Hematopoietic multipotent progenitor cell treated with erythropoietin and hydrocortisone succinate and interleukin-3 and kit ligand, for 8 days (in vitro differentiated cells): ENCODE results near the gene ZGPAT.

ENCODE experiments used
- DNase-seq: peaks from one replicate; pipeline ENCODE4 v3.0.0-alpha.2; 2015

Gene ZGPAT

DNA sequence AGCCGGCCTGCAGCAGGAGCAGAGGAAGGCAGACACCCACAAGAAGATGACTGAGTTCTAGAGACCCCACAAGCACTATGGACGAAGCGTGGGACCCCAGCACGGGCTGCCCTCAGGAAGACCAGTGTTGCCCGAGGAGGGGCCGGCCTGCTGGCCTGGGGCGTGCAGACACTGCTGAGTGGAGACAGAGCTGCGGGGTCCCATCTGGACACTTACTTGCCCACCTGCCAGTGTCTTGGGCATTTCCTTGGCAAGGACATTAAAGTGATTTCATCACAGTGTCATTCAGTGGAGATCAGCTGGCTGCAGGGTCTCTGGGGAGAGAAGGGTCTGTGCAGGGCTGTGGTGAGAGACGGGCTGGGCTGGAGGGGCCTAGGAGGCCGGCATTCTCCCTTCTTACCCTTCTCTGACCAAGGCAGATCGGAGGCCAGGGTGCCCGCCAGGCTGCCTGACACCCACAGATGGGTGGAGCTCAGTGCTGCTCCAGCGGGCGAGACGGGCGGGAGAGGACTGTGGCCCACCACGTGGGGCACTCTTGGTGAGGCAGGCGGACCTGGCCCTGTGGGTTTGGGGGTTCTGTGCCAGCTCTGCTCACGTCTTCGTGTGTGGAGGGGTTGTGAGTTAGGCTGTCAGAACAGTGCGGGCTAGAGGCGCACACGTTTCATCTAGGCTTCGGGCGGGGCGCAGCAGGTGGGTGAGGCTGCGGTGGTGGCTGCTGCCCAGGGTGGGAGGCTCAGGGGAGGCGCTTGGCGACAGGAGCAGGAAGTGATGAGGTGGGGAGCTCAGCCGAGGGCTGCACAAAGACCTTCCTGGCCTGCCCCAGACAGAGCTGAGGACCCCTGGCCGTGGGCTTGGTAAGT, 28.2 kb downstream of the ZGPAT start, which contains the start of gene LIME1:
Gene LIME1 (plus strand): TSS at position 806 of the 860 bp plus-strand sequence. CDS start 886 bp downstream, outside the sequence.
- peak; percentile 68 for DNase-seq

- DNase-seq: no peak
Measured at GRCh38 chr20:63736893-63737694, 29.3 kb downstream of the ZGPAT start.

GRCh38 chr20:63737695-63737944, 29.8 kb downstream of the ZGPAT start:
- DNase-seq: no peak

- no peak for DNase-seq
Measured at GRCh38 chr20:63737945-63738686, 30.3 kb downstream of the ZGPAT start.

DNA sequence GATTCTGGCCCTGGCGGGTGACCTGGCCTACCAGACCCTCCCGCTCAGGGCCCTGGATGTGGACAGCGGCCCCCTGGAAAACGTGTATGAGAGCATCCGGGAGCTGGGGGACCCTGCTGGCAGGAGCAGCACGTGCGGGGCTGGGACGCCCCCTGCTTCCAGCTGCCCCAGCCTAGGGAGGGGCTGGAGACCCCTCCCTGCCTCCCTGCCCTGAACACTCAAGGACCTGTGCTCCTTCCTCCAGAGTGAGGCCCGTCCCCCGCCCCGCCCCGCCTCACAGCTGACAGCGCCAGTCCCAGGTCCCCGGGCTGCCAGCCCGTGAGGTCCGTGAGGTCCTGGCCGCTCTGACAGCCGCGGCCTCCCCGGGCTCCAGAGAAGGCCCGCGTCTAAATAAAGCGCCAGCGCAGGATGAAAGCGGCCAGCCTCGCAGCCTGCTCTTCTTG, 30.9 kb downstream of the ZGPAT start:
- peak; percentile 21 for DNase-seq

DNA sequence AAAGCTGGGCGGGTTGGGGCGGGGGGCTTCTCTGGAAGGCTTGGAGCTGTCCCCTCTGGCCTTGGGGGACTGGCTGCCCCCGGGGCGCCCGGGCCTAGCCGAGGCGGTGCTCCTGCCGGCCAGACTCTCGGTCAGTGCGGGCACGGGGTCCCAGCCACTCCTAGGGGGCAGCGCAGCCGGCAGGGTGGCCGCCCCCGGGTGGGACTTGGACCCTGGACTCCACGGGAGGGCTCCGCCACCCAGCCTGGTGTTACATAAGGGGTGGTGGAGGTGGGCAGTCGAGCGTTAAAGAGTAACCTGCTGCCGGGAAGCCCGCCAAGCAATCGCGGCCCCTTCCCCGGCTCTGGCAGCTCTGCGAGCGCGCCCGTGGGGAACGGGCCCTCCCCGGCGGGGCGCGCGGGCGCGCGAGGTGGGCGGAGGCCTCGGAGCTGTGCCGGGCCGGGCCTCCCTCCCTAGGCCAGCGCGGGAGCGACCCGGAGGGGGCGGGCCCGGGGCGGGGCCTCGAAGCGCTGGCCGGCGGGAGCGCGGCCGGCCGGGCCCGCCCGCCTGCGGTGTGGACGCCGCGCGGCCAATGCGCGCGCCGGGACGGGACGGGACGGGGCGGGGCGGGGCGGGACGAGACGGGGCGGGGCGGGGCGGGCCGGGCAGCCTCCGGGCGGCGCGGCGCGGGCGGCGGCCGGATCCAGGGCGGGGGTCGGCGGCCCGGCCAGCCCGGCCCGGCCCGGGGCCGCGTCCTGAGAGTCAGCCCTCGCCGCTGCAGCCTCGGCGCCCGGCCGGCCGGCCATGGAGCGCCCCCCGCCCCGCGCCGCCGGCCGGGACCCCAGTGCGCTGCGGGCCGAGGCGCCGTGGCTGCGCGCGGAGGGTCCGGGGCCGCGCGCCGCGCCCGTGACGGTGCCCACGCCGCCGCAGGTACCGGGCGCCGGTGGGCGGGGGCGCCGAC, 31.6 kb downstream of the ZGPAT start, which contains the start of gene SLC2A4RG:
Gene SLC2A4RG (plus strand): TSS at position 647 of the 940 bp plus-strand sequence. CDS start 137 bp downstream, at position 784.
- DNase-seq: peak; percentile 79

- DNase-seq: peak; percentile 15
Measured at GRCh38 chr20:63740070-63740626, 32.3 kb downstream of the ZGPAT start.

- peak; percentile 73 for DNase-seq
Measured at GRCh38 chr20:63740627-63741353, 33.0 kb downstream of the ZGPAT start.

GRCh38 chr20:63741354-63741675, 33.5 kb downstream of the ZGPAT start:
- no peak for DNase-seq

- DNase-seq: no peak
Measured at GRCh38 chr20:63741676-63742380, 34.0 kb downstream of the ZGPAT start.

- DNase-seq: no peak
Measured at GRCh38 chr20:63742381-63743024, 34.7 kb downstream of the ZGPAT start.

DNA sequence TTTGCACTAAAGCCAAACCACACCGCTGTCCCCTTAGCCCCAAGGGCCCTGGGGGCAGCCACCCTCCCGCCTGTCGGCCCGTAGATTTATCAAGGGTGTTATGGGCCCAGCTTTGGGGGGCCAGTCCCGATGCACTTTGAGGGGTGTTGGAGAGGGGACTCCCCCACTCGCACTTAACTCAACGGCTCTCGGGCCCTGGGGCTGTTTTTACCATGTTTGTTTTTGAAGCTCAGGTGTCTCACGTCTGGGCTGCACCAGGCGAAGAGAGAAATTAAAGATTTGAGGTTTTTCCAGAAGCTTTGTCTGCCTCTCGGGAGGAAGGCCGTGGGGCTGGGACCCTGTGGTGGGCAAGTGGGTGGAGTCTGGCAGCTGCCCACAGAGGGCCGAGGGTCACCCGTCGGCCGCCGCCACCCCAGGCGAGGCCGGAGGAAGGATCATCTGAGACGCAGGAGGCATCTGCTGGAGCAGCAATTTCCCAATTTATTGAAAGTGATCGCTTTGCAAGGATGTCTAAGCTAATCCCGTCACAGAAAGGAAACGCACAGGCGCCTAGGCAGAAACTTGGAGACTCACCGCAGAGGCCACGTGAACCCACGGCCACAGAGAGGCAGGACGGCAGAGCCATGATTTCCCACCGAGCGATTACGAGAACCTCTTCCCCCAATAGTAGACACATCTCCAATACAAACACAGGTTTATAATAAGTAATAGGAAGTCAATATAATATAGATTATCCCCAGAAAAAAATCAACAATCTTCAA, 35.6 kb downstream of the ZGPAT start:
- no peak for DNase-seq

DNA sequence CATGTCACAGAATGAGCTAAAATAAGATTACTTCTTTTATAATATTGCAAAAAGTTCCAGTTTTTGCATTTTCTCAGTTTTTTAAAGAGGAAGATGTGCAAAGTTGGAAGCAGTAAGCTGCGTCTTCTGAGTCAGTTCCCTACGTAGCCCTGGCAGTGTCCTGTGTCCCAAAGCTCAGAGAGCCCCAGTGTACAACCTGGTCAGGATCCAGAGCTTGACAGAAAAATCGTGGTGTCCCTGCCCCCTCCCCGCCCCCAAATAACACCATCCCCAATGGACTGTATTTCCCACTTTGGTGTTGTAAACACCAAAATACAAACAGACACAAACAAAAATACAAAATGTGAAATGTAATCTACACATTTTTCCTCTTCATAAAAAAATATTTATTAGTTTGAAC, 36.3 kb downstream of the ZGPAT start:
- DNase-seq: no peak

- DNase-seq: no peak
Measured at GRCh38 chr20:63744574-63745423, 37.0 kb downstream of the ZGPAT start.

DNA sequence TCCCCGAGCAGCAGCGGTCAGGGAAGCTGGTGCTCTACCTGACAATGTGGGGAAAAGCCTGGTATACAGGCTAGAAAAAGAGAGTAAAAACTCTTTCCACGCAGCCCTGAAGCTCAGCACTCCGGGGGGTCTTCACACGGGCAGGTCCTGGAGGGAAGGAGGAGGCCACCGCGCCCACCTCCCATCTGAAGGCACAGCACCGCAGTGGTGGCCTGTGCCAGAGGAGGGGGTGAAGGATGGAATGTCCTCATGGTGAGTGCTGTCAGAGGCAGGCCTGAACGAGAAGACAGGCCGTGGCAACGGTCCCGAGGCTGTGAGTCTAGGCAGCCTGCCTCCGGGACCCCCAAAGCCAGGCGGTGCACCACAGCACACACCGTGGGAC, 37.6 kb downstream of the ZGPAT start:
- no peak for DNase-seq

- no peak for DNase-seq
Measured at GRCh38 chr20:63745961-63746731, 38.3 kb downstream of the ZGPAT start.

DNA sequence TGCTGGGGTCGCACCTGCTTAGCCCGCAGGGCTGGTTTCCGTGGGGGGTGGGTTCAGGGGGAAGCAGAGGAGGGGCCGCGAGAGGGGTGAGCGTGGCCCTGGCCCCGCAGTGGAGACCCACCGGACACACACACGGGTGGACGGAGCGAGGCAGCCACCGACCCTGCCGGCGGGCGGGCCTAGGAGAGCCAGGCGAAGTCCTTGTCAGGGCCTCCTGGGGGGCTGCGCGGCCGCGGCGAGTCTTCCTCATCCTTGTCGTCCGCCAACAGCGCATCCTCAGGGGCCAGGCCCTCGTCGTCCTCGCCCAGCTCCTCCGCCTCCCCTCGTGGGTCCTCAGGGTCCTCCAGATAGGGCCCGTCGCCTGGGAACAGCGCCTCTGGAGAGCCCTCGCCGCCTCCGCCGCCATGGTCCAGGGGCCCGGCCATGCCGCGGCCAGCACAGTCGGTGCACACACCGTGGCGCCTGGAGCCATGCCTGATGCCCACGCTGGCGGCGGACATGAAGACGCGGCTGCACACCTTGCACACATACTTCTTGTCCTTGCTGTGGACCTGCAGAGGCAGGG, 39.0 kb downstream of the ZGPAT start:
- no peak for DNase-seq
